GM19438 (cell line): Measurements from ENCODE around the gene TRIM77.
"Not testable (repeated sequence)": the region's sequence is repeated elsewhere in the genome, so short reads cannot be mapped to it uniquely, and the experiment has no call there.

Source experiments
- ATAC-seq: cut with Tn5 transposase; IDR thresholded peaks from one replicate; pipeline ENCODE4 v1.9.1; 2021; ENCODE audit warnings: low read depth; ENCODE audit not compliant: unreplicated experiment

TRIM77 gene, protein sequence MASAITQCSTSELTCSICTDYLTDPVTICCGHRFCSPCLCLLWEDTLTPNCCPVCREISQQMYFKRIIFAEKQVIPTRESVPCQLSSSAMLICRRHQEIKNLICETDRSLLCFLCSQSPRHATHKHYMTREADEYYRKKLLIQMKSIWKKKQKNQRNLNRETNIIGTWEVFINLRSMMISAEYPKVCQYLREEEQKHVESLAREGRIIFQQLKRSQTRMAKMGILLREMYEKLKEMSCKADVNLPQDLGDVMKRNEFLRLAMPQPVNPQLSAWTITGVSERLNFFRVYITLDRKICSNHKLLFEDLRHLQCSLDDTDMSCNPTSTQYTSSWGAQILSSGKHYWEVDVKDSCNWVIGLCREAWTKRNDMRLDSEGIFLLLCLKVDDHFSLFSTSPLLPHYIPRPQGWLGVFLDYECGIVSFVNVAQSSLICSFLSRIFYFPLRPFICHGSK

DNA sequence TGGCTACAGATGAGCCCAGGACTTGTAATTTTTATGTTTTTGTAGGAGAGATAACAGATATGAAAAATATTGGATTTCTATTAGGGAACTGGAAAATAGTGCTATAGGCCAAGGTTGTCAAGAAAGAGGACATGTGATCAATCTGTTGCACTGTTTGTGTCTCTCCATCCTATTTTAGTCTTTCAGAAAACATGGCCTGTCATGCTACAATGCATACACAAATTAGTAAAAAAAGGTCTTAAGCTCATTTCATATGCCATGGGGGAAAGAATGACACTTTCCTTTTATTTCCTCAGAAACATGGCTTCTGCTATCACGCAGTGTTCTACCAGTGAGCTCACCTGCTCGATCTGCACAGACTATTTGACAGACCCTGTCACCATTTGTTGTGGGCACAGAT, at the start of gene TRIM77:
TSS of gene TRIM77 (plus strand) at position 301 of the 400 bp plus-strand sequence. CDS start at position 301, 0 bp downstream.
- not testable (repeated sequence) for ATAC-seq

DNA sequence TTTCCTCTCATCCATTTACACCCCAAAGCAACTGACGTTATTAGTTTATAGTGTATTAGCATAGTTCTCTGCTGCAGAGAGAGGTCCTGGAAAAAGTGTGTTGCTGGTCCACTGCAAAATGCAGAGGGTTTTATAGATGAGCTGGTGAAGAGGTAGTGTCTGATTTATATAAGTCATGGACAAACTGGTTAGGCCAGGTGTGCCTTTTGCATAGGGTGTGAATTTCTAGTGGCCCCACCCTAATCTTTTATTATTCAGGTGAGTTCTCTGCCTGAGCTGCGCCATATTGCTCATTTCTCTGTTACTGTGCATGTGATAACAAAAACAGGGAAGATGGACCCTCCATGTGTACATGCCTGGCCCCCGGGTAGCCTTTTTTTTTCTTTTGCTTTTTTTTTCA, 43.1 kb upstream of the TRIM77 start:
- no peak for ATAC-seq

DNA sequence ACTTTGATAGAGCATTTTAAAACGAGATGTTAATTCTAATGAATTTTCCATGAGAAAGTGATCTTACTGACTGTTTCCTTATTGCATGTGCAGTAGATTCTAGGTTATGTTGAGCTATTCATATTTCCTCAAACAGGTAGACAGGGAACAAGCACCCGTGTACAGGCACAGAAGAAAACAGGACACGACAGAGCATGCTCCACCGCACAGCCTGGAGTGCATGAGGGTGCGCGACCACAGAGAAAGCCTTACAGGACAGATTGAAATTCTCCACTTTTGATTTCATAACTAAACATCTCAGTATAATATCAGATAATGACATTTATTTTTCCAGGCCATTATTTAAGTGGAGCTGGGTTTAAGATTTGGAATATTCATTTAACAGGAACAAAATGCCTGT, 41.9 kb upstream of the TRIM77 start:
- not testable (repeated sequence) for ATAC-seq

DNA sequence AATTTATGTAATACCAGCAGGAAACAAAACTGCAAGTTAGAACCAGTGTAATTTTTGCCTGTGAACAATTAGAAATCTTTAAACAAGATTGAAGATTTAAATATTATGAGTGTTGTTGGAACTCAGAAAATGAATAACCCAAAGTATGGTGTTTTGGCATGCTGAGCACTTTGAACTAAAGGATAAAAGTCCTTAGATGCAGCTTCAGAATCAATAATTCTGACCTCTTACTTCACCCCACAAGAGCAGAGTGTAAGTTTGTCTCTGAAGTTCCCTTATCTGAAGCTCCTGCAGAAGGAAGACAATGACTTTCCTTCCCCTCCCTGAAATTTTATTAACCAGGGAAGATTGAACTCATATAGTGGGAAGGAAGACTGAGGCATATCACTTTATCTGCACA, 40.5 kb upstream of the TRIM77 start:
- not testable (repeated sequence) for ATAC-seq

DNA sequence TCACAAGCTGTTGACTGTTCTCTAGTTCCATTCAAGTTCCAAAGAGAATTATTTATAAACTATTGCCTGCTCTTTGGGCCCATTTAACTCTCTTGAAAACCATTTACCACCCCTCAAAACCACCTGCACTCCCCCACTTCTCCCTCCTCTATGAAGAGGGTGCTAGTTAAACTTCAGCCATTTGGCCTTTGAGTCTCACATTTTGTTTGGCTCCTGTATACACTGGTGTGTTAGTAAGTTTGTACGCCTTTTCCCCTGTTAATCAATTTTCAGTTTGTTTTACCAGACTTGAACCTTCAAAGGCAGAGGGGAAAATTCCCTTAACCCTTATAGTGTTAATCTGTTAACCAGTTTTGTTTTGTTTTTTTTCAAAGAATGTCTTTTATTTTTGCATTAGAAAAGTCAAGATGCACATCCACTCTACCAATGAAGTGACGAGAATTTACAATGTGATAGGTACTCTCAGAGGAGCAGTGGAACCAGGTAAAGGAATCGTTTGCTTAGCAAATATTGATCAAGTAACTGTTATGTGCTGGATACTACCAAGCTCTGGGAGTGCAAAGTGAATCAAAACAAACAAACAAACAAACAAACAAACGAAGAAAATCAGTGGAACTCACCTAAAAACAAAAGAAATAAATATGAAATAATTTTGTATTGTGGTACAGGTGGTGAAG, 40.0 kb upstream of the TRIM77 start:
- ATAC-seq, result not testable (repeated sequence)

DNA sequence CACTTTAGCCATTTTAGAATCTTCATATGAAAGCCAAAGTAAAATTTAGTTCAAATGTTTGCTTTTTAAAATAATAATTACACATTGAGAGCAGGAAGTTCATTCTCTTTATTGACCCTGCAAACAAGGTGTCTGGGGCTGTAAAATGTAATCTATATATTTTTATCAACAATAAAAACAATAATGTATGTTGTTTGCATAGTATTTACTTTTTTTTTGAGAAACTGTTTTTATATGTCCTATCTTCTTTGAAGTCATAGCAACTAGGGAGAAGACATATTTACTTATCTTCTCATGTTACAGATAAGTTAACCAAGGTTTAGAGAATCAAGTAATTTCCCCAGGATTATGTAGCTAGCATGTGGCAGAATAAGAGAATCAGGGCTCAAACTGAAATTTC, 37.6 kb upstream of the TRIM77 start:
- not testable (repeated sequence) for ATAC-seq

DNA sequence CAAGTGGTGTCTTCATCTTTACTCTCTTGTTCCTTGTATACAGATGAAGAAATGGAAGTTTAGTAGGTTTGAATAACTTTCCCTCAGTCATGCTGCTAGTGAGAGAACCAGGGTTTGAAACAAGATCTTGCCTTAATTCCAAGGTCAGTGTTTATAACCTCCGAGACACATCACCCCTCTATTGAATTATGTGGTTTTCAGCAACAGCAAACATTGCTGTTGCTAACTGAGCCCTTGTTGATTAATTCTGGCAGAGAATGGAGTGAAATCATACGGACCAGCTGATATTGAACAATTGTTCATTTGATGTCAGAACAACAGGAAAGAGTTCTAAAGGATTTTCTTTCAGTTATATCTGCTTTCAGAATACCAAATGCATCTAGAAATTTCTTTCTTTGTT, 36.7 kb upstream of the TRIM77 start:
- ATAC-seq, result not testable (repeated sequence)

DNA sequence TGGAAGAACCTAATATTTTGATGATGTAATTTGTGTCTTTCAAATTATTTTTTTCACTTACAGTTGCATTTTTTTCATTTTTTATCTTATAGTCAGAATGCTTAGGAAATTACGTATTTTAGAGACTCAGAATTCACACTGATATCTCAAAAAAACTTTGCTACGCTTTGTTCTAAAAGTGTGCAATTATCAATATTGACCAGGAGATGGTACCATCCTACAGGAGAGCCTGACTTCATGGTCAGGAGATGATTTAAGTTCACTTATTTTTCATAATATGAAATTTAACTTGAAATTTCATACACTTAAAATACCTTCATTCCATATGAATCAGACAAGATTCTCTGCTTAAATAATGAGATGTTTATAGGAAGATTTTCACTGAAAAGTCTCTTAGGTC, 34.7 kb upstream of the TRIM77 start:
- not testable (repeated sequence) for ATAC-seq

DNA sequence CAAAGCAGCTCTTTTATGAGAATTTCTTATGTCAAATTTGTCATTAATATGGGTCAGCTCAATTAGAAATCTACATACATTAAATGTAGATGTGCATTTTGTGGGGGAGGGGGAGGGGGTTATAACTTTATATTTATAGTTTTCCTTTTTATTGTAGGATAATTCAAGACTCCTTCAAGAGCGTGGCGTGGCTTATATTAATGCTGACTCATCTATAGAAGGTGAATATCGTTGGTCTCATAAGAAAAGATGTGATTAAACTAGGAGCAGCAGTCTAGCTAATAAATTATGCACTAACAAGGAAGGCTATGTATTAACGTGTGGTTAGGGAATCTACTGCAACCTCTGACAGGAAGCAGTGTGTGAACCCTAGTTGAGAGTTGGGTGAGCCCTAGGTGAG, 34.2 kb upstream of the TRIM77 start:
- ATAC-seq, result not testable (repeated sequence)

DNA sequence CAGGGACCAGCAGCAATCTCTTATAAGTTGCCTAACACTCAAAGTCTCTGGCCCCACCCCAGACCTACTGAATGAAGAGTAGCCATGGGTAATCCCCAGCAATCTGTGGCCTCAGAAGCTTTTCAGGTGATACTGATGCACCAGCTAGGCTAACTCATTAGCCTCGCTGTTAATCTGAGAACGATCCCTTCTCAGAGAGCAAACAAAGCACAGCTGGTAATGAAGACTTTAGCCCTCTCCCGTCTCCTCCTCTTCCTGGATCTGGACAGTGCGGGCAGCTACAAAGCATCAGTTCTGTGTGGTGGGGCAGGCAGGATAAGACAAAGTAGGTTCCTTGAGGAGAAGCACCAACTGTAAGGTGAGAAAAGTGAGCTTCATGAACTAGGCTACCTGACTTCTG, 3.0 kb upstream of the TRIM77 start:
- ATAC-seq, result not testable (repeated sequence)

DNA sequence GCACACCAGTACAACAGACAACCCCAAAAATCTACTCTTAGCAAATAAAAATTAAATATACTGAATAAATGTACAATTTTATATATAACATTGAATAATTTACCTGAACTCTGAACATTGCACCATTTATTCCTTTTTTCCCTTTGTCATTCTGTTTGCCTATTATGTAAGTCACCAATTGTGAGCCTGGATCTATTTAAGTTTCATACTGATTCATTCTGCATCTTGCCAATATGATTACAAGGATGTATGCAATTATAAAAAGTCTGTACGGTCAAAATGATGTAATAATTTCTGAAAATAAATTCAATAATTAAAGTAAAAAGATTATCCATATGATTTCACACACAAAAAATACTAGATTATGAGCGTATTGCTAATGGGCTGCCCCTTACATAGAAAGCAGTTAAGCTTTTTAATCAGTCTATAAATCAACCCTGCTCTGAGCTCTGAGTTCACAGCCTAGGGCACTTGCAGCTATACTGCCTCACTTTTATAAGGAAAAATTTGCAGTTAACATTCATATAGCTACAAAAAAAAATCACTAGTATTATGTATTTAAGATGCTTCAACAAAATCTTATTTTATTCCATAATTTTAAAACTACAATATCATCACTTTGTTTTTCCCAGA, 14.9 kb downstream of the TRIM77 start:
- ATAC-seq, result not testable (repeated sequence)

DNA sequence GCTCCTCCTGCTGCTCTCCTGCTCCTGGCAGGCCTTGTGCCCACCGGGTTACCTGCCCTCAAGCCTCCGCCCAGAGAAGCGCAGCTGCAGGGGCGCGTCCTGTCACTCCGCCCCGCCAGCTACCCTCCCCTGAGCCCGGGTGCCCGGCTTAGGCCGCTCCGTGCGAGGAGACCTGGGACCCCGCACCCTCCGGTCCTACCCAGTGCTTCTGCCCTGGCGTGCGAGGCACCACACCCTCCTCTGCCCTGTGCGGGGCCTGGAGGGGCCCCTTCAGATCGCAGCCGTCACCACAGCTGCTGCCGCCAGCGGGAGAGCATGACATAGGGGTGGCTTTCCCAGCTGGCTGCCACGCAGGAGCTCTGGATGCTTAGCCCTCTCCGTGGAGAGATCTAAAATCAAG, 20.1 kb downstream of the TRIM77 start:
- not testable (repeated sequence) for ATAC-seq

DNA sequence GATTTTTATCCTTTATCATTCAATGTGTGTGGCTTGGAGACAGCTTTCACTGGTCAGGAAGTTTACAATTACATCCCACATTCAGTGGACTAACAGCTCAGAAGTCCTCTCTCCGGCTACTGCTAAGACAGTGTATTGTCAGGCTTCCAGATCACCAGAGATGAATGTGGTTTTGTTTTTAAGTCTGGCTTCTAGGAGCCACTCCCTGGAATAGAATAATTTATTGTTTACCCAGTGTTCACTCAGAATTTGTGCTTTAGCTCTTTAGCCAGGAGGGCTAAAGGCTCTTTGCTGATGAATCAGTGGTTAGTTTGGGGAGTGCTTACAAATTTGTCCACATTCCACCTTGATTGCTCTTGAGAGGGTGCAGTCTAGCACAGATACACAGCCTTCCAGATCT, 26.5 kb downstream of the TRIM77 start:
- no peak for ATAC-seq

DNA sequence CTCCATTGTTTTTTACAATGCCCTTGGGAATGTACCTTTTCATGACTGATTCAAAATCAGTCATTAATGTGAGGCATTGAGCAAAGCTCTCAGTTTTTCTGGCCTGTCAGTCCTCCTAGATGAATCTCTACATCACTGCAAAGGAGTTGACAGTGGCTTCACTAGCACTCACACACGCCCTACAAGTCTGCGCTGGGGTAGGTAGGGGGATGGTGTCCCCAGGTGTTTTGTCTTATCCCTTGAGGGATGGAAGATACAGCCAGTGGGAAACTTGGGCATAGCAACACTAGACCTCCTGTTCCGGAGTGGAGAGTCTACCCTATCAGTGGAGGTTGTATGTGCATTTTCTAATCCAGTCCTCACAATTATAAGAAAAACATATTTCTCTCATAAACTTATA, 27.0 kb downstream of the TRIM77 start:
- no peak for ATAC-seq

DNA sequence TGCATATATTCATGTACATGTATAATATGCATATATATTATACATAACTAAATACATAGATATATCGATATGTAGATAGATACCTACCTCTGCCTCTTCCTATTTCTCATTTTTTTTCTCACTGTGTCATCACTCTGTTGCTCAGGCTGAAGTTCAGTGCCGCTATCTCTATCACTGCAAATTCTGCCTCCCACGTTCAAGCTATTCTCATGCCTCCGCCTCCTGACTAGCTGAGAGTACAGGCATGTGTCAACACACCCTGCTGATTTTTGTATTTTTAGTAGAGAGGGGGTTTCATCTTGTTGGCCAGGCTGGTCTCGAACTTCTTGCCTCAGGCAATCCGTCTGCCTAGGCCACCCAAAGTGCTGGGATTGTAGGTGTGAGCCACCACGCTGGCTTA, 31.3 kb downstream of the TRIM77 start:
- not testable (repeated sequence) for ATAC-seq

DNA sequence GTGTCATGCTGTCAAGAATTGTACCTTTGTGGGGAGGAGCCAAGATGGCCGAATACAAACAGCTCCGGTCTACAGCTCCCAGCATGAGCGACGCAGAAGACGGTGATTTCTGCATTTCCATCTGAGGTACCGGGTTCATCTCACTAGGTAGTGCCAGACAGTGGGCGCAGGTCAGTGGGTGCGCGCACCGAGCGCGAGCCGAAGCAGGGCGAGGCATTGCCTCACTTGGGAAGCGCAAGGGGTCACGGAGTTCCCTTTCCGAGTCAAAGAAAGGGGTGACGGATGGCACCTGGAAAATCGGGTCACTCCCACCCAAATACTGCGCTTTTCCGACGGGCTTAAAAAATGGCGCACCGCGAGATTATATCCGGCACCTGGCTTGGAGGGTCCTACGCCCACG, 34.1 kb downstream of the TRIM77 start:
- not testable (repeated sequence) for ATAC-seq

DNA sequence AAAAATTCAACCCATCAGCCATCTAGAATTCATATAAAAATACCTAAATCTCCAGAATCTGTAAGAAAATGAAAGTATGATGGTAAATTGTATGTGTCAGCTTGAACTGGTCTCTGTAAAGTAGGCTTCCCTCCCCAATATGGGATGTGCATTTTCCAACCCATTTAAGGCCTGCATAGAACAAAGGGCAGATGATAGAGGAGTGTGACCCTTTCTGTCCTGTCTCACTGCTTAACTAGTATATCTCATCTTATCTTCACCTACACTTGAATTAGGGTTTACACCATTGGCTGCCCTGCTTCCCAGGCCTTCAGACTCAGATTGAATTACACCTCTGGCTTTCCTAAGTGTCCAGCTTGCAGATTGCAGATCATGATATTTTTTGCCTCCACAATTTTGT, 40.7 kb downstream of the TRIM77 start:
- ATAC-seq, result not testable (repeated sequence)
